Thymus (tissue), 11 donors: ENCODE measurements around the gene TNFRSF14. TPM values are rescaled to one million over a fixed set of nuclear protein-coding genes. Genes with fewer than 3 reads are reported as not detected.
"Not testable (repeated sequence)": the region's sequence is repeated elsewhere in the genome, so short reads cannot be mapped to it uniquely, and the experiment has no call there.

Source experiments
- DNase-seq, 9 donors: peaks; one replicate each; pipeline ENCODE4 v3.0.0-alpha.2; 2013; ENCODE audit warnings: low spot score in 9 of 9, low read depth in 6 of 9, missing footprints in 1 of 9
- H3K27ac ChIP-seq, 2 donors: one replicate each; pipeline ENCODE4 v1.5.1; 2013; ENCODE audit warnings: control low read depth in 1 of 2, low read depth in 1 of 2, low read length in 1 of 2, mild to moderate bottlenecking in 1 of 2, moderate library complexity in 1 of 2
- H3K27me3 ChIP-seq, 2 donors: one replicate each; pipeline ENCODE4 v1.5.1; 2013; ENCODE audit warnings: low read length in 1 of 2; ENCODE audit not compliant: control insufficient read depth in 2 of 2, insufficient read depth in 1 of 2
- H3K36me3 ChIP-seq, 2 donors: one replicate each; pipeline ENCODE4 v1.5.1; 2013; ENCODE audit warnings: low read length in 1 of 2, mild to moderate bottlenecking in 1 of 2, moderate library complexity in 1 of 2; ENCODE audit not compliant: control insufficient read depth in 2 of 2, insufficient read depth in 2 of 2
- H3K4me1 ChIP-seq, 2 donors: one replicate each; pipeline ENCODE4 v1.5.1; 2013; ENCODE audit warnings: low read length in 2 of 2; ENCODE audit not compliant: control insufficient read depth in 2 of 2, insufficient read depth in 2 of 2
- H3K4me3 ChIP-seq, 2 donors: one replicate each; pipeline ENCODE4 v1.5.1; 2013; ENCODE audit warnings: low read length in 2 of 2, control low read depth in 1 of 2, mild to moderate bottlenecking in 1 of 2
- H3K9me3 ChIP-seq, 2 donors: one replicate each; pipeline ENCODE4 v1.5.1; 2013; ENCODE audit warnings: low read length in 1 of 2, mild to moderate bottlenecking in 1 of 2; ENCODE audit not compliant: control insufficient read depth in 2 of 2, insufficient read depth in 1 of 2
- WGBS: extraction: QIAGEN DNeasy Blood & Tissue Kit; methylation state at CpG from one replicate; pipeline ENCODE4 v1.1.7; 2013; 5-methylcytosine and 5-hydroxymethylcytosine counted together
- polyA plus RNA-seq: library from polyadenylated mRNA; stranded (reverse); fragments of 200-250 nt; gene quantifications from one replicate; pipeline ENCODE4 v1.2.3, GENCODE V29; 2013
- total RNA-seq: library from RNA; stranded (reverse); fragments of 120-200 nt; gene quantifications from one replicate; pipeline ENCODE4 v1.2.4, GENCODE V29; 2013
- donor health status: healthy.

Gene TNFRSF14
- total and polyA plus RNA-seq, 2 donors = 72.4 to 233 TPM

DNA sequence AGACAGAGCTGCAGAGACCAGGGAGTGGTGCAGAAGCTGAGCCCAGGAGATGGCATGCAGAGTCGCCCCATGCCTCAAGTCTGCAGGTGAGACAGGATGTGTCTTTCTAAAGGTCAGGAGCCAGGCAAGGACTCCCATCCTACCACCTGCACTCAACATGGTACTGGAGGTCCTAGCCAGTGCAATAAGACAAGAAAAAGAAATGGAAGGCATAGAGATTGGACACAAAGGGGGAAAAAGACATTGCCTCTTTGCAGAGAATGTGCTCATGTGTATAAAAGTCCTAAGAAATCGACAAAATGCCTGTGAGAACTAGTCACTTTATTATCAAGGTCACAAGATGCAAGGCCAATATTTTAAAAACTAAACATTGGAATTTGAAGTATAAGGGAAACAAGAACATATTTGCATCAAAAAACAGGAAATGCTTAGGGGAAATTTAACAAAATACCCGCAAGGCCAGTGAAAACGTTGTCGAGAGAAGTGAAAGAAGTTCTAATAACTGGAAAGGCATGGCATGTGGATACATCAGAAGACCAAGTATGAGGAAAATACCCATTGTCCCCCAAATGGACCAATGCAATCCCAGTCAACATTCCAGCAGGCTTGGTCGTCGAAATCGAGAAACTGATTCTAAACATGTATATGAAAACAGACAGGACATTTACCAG, 17.2 kb downstream of the TNFRSF14 start:
- WGBS = 96% methylated on average over 8 of the region's 8 CpGs
- Histone ChIP-seq H3K4me3 (no peak overlapping the region), H3K27ac (no peak overlapping the region), H3K9me3 (peaks cover 0 to 5% of the 10 kb centered on the region in 2 donors), H3K4me1 (peaks cover 5 to 29% of the 10 kb centered on the region in 2 donors), H3K27me3 (no peaks in the 10 kb centered on the region), H3K36me3 (no peaks in the 10 kb centered on the region)
- DNase-seq = no peak

GRCh38 chr1:2574350-2574749, 18.2 kb downstream of the TNFRSF14 start:
- Histone ChIP-seq H3K27ac (no peak overlapping the region), H3K9me3 (peaks cover 0 to 5% of the 10 kb centered on the region in 2 donors), H3K27me3 (no peaks in the 10 kb centered on the region), H3K4me1 (peaks cover 7 to 35% of the 10 kb centered on the region in 2 donors), H3K36me3 (no peaks in the 10 kb centered on the region), H3K4me3 (no peak overlapping the region)
- WGBS = 91% methylated on average over 9 of the region's 9 CpGs
- no peak for DNase-seq

DNA sequence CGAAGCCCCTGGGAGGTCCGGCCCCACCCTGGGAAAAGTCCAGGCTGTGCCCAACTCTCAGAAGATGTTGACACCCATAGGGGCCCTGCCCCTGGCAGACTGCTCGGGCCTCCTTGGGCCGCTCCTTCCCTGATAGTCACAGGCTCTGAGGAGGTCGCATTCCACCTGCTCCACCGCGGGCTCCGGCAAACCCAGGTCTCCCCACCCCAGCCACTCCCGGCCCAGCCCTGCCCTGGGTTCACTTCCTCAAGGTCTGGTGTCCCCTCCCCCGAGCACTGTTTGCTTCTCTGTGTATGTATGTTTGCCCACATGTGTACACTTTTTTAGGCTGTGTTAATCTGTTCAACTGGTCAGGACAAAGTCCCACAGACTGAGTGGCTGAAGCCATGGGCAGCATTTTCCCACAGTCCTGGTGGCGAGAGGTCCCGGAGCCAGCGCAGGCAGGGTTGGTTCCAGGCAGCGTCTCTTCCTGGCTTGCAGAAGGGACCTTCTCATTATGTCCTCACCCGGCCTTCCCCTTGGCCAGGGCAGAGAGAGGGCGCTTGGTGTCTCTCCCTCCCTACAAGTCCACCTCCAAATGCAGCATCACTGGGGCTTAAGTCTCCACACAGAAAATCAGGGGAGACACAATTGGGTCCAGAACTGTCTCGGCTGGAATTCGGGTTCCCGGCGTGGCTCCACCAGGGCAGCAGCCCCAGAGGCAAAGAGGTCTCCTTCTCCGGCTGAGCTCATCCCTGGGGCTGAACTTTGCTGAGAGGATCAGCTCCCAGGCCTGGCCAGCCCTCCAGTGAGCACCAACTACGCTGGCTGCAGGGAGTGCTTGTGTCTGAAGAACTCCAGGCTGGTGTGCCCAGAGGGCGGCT, 19.9 kb downstream of the TNFRSF14 start:
- Histone ChIP-seq H3K27me3 (no peaks in the 10 kb centered on the region), H3K9me3 (peaks cover 0 to 5% of the 10 kb centered on the region in 2 donors), H3K27ac (peak overlapping the region in 1 of 2 donors; percentile 55), H3K4me3 (no peak overlapping the region), H3K4me1 (peaks cover 7 to 39% of the 10 kb centered on the region in 2 donors), H3K36me3 (no peaks in the 10 kb centered on the region)
- peak in 1 of 9 donors; percentile 34 for DNase-seq
- 86% methylated on average over 23 of the region's 23 CpGs for WGBS

- peak overlapping the region in 1 of 2 donors; percentile 34 for H3K4me3 ChIP-seq
- not testable (repeated sequence) for H3K9me3 ChIP-seq, H3K36me3 ChIP-seq, H3K27me3 ChIP-seq
- H3K27ac ChIP-seq = peak overlapping the region; percentile 88 to 91
- DNase-seq = peak in 3 of 9 donors; percentile 26 to 67 (median 37)
- H3K4me1 ChIP-seq = peaks cover 7 to 39% of the 10 kb centered on the region in 2 donors
- WGBS = 66% methylated on average over 21 of the region's 23 CpGs
These were observed 21.4 kb downstream of the TNFRSF14 start for GRCh38 chr1:2577565-2578075.

DNA sequence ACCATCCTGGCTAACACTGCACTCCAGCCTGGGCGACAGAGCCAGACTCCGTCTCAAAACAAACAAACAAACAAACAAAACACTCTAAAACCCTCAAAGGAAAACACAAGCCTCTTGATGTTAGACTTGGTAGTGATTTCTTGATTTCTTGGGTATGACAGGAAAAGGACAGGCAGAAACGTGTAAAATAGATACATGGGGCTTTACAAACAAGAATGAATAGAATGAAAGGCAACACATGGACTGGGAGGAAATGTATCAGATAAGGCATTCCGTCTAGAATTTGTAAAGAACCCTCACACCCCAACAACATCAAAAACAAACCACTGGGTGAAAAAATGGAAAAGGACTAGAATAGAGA, 22.6 kb downstream of the TNFRSF14 start:
- WGBS = 67% methylated on average over 4 of the region's 4 CpGs
- no peaks in the 10 kb centered on the region for H3K9me3 ChIP-seq
- H3K36me3 ChIP-seq = no peaks in the 10 kb centered on the region
- H3K4me3 ChIP-seq = no peak overlapping the region
- H3K27ac ChIP-seq = peak overlapping the region; percentile 88 to 91
- peaks cover 7 to 47% of the 10 kb centered on the region in 2 donors for H3K4me1 ChIP-seq
- peak in 2 of 9 donors; percentile 9 to 32 for DNase-seq
- H3K27me3 ChIP-seq = no peaks in the 10 kb centered on the region

- peaks cover 12 to 64% of the 10 kb centered on the region in 2 donors for H3K4me1 ChIP-seq
- WGBS = 97% methylated on average over 10 of the region's 10 CpGs
- H3K27ac ChIP-seq = no peak overlapping the region
- H3K9me3 ChIP-seq = no peaks in the 10 kb centered on the region
- H3K36me3 ChIP-seq = no peaks in the 10 kb centered on the region
- no peaks in the 10 kb centered on the region for H3K27me3 ChIP-seq
- DNase-seq = no peak
- no peak overlapping the region for H3K4me3 ChIP-seq
These were observed 24.5 kb downstream of the TNFRSF14 start for GRCh38 chr1:2580691-2581090.

DNA sequence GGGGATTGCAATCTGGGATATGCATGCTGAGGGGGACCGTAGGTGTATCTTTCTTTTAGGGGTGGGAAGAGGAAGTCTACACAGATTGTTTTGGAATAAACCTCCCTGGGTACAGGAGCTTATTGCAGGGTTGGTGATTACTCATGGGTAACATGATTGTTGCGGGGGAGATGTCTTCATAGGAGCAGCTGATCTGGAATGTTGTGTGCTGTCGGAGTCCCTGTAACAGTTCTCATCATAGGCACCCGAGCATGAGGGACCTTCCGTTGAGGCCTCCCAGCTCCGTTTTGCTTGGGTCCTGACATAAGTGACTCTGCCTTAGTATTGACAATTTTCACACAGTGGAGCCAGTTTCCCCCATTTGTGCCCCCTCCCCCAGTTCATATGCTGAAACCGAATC, 26.2 kb downstream of the TNFRSF14 start:
- no peak overlapping the region for H3K4me3 ChIP-seq
- H3K4me1 ChIP-seq = peaks cover 12 to 50% of the 10 kb centered on the region in 2 donors
- WGBS = 90% methylated on average over 7 of the region's 7 CpGs
- peaks cover 0 to 2% of the 10 kb centered on the region in 2 donors for H3K27me3 ChIP-seq
- no peaks in the 10 kb centered on the region for H3K9me3 ChIP-seq
- no peak for DNase-seq
- H3K36me3 ChIP-seq = no peaks in the 10 kb centered on the region
- H3K27ac ChIP-seq = no peak overlapping the region

DNA sequence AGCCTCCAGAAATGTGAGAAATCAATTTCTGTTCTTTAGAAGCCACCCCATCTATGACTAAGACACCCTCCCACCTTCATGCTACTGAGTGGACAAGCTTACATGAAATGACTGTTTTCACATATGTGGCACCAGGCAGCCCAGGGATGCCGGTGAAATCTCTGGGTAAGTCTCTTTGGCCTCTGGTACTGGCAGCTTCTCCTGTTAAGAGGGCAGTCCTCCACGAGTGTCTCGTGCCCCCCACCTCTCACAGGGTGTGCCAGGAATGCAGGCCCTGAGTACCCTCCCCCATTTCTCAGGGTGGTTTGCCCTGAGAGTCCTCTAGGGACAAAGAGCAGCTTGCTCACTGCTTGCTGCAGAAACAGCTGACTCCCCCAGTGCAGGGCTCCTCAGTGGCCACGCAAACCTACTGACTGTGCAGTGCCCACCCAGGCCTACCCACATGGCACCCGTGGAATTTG, 27.2 kb downstream of the TNFRSF14 start:
- peaks cover 8 to 47% of the 10 kb centered on the region in 2 donors for H3K4me1 ChIP-seq
- peak in 2 of 9 donors; percentile 5 to 15 for DNase-seq
- no peaks in the 10 kb centered on the region for H3K36me3 ChIP-seq
- no peak overlapping the region for H3K4me3 ChIP-seq
- 88% methylated on average over 5 of the region's 5 CpGs for WGBS
- peaks cover 0 to 3% of the 10 kb centered on the region in 2 donors for H3K27me3 ChIP-seq
- H3K27ac ChIP-seq = peak overlapping the region; percentile 48 to 100
- no peaks in the 10 kb centered on the region for H3K9me3 ChIP-seq

GRCh38 chr1:2583871-2584351, 27.7 kb downstream of the TNFRSF14 start:
- peak overlapping the region; percentile 46 to 100 for H3K27ac ChIP-seq
- H3K4me1 ChIP-seq = peaks cover 5 to 42% of the 10 kb centered on the region in 2 donors
- WGBS = 88% methylated on average over 14 of the region's 14 CpGs
- H3K4me3 ChIP-seq = no peak overlapping the region
- H3K27me3 ChIP-seq = peaks cover 0 to 3% of the 10 kb centered on the region in 2 donors
- H3K9me3 ChIP-seq = no peaks in the 10 kb centered on the region
- DNase-seq = peak in 4 of 9 donors; percentile 17 to 43 (median 23)
- no peaks in the 10 kb centered on the region for H3K36me3 ChIP-seq
